SU-DHL-6 (cell line): Measurements from ENCODE around the gene RAP1GDS1.

Experiments used
- EZH2phosphoT487 ChIP-seq: fragments of 200-600 bp; sonication (generic), shearing (Covaris generic); conservative IDR thresholded peaks from 2 replicates; pipeline ENCODE4 v1.6.1; 2018; ENCODE audit warnings: mild to moderate bottlenecking, antibody characterized with exemption, low read length, moderate library complexity, mixed read lengths
- TF ChIP-seq, protein P1 (sequence below): fragments of 200-600 bp; sonication (generic); IDR thresholded peaks from one replicate; pipeline ENCODE4 v1.5.1; 2017; ENCODE audit warnings: antibody characterized with exemption, mild to moderate bottlenecking, low read length, moderate library complexity; ENCODE audit not compliant: insufficient read depth, poor library complexity, severe bottlenecking

DNA sequence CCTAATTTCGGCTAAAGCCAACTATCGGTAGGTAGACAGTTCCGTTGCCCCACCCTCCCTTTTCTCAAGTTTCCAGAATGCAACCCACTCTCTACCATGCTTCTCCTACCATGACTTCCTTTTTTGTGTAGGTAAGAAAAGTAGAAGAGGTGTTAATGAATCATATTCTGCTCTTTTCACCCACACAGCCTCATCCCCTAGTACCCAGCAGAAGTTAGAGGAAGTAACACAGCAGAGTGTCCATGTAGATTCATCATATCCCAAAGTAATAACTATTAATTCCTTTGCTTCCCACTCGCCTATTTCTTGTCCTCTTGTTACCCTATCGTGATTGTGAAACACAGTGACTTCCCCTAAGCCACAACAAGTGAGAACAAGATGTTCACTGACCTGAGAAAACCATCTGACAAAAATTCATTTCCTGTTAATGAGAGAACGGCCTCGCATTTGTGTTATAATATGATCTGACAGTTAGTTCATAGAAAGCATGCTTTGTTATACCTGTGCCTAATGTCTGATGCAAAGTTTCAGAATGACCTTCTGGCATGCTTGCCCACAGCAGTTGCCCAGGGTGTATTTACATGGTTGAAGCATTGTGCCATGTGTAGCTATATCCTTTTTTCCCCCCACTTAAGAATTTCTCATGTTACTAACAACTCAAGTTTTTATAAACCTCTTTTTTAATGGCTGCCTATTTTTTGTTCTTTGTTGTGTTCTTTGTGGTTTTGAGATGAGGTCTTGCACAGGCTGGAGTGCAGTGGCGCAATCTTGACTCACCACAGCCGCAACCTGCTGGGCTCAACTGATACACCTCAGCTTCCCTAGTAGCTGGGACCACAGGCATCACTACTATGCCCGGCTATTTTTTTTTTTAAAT lies 185.6 kb downstream of the RAP1GDS1 start:
- TF ChIP-seq, protein P1, sequence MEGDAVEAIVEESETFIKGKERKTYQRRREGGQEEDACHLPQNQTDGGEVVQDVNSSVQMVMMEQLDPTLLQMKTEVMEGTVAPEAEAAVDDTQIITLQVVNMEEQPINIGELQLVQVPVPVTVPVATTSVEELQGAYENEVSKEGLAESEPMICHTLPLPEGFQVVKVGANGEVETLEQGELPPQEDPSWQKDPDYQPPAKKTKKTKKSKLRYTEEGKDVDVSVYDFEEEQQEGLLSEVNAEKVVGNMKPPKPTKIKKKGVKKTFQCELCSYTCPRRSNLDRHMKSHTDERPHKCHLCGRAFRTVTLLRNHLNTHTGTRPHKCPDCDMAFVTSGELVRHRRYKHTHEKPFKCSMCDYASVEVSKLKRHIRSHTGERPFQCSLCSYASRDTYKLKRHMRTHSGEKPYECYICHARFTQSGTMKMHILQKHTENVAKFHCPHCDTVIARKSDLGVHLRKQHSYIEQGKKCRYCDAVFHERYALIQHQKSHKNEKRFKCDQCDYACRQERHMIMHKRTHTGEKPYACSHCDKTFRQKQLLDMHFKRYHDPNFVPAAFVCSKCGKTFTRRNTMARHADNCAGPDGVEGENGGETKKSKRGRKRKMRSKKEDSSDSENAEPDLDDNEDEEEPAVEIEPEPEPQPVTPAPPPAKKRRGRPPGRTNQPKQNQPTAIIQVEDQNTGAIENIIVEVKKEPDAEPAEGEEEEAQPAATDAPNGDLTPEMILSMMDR: no peak
- no peak for TF ChIP-seq EZH2phosphoT487
